HepG2 (cell line): Measurements from ENCODE around the gene DNM1L. TPM values are rescaled to one million over a fixed set of nuclear protein-coding genes. Genes with fewer than 3 reads are reported as not detected.

ENCODE experiments used
- CBX2 ChIP-seq, 2 experiments: fragments of 200-600 bp in 1 of 2; sonication (generic); formaldehyde crosslinking in 1 of 2; IDR thresholded peaks; 2 replicates each; pipeline versions ENCODE4 v1.7.0 to v1.8.1; 2018 to 2022; ENCODE audit warnings: low read depth in 2 of 2, low read length in 1 of 2, mild to moderate bottlenecking in 1 of 2, missing genetic modification reagents in 1 of 2
- CREM ChIP-seq, 2 experiments: sonication (generic) in 1 of 2; formaldehyde crosslinking in 1 of 2; IDR thresholded peaks; 2 replicates each; pipeline versions ENCODE4 v1.4.0 to v1.6.1; 2016 to 2020; ENCODE audit warnings: antibody characterized with exemption in 1 of 2, mild to moderate bottlenecking in 1 of 2, missing genetic modification reagents in 1 of 2
- FOXA1 ChIP-seq, 2 experiments: fragments of 450-650 bp in 1 of 2; sonication (generic) in 1 of 2; formaldehyde crosslinking in 1 of 2; IDR thresholded peaks; 2 replicates each; pipeline versions ENCODE4 v1.4.0 to v1.6.1; 2016 to 2020; ENCODE audit warnings: missing genetic modification reagents in 1 of 2
- FOXA3 ChIP-seq: IDR thresholded peaks from 2 replicates; pipeline ENCODE4 v1.6.1; 2016; ENCODE audit warnings: missing genetic modification reagents, missing compliant biosample characterization
- GABPA ChIP-seq, 2 experiments: IDR thresholded peaks; 2 replicates each; pipeline ENCODE4 v1.6.1; 2011 to 2016; ENCODE audit warnings: low read depth in 2 of 2, low read length in 1 of 2, missing biosample characterization in 1 of 2, missing genetic modification characterization in 1 of 2
- GPN1 ChIP-seq: sonication (generic); formaldehyde crosslinking; IDR thresholded peaks from 2 replicates; pipeline ENCODE4 v1.5.1; 2020; ENCODE audit warnings: missing genetic modification reagents, borderline replicate concordance
- MAFG ChIP-seq: sonication (generic); formaldehyde crosslinking; IDR thresholded peaks from 2 replicates; pipeline ENCODE4 v1.5.1; 2020; ENCODE audit warnings: mild to moderate bottlenecking, missing genetic modification reagents
- MIER2 ChIP-seq: IDR thresholded peaks from 2 replicates; pipeline ENCODE4 v1.6.1; 2016; ENCODE audit warnings: missing biosample characterization, missing genetic modification reagents
- NR2F1 ChIP-seq, 2 experiments: fragments of 450-650 bp in 1 of 2; formaldehyde crosslinking in 1 of 2; IDR thresholded peaks; 2 replicates each; pipeline versions ENCODE4 v1.5.0 to v1.6.1; 2016 to 2020; ENCODE audit warnings: mild to moderate bottlenecking in 1 of 2, missing compliant biosample characterization in 1 of 2, missing genetic modification reagents in 1 of 2, moderate library complexity in 1 of 2
- PHF8 ChIP-seq: sonication (generic); formaldehyde crosslinking; IDR thresholded peaks from 2 replicates; pipeline ENCODE4 v1.5.0; 2020; ENCODE audit warnings: missing genetic modification reagents
- REPIN1 ChIP-seq: sonication (generic); formaldehyde crosslinking; IDR thresholded peaks from 2 replicates; pipeline ENCODE4 v1.8.0; 2022; ENCODE audit warnings: missing genetic modification reagents, low read depth, mild to moderate bottlenecking, borderline replicate concordance
- SNAPC2 ChIP-seq: sonication (generic); formaldehyde crosslinking; IDR thresholded peaks from 2 replicates; pipeline ENCODE4 v1.8.1; 2022; ENCODE audit warnings: mild to moderate bottlenecking, missing genetic modification reagents
- TCF7 ChIP-seq: sonication (generic); IDR thresholded peaks from 2 replicates; pipeline ENCODE4 v1.6.1; 2016; ENCODE audit warnings: antibody characterized with exemption, low read depth
- TOE1 ChIP-seq: sonication (generic); formaldehyde crosslinking; IDR thresholded peaks from 2 replicates; pipeline ENCODE4 v1.4.0; 2020; ENCODE audit warnings: mild to moderate bottlenecking, missing genetic modification reagents
- ZFP90 ChIP-seq: sonication (generic); formaldehyde crosslinking; IDR thresholded peaks from 2 replicates; pipeline ENCODE4 v1.8.0; 2022; ENCODE audit warnings: missing genetic modification reagents, mild to moderate bottlenecking, inconsistent platforms, borderline replicate concordance
- ZNF234 ChIP-seq: sonication (generic); formaldehyde crosslinking; conservative IDR thresholded peaks from 2 replicates; pipeline ENCODE4 v1.5.1; 2020; ENCODE audit warnings: mild to moderate bottlenecking, missing genetic modification reagents
- ZNF256 ChIP-seq: sonication (generic); formaldehyde crosslinking; conservative IDR thresholded peaks from 2 replicates; pipeline ENCODE4 v1.4.0; 2020; ENCODE audit warnings: missing genetic modification reagents
- ZNF33B ChIP-seq: sonication (generic); formaldehyde crosslinking; IDR thresholded peaks from 2 replicates; pipeline ENCODE4 v1.5.1; 2020; ENCODE audit warnings: mild to moderate bottlenecking, missing genetic modification reagents
- ZNF446 ChIP-seq: sonication (generic); formaldehyde crosslinking; IDR thresholded peaks from 2 replicates; pipeline ENCODE4 v1.5.0; 2020; ENCODE audit warnings: mild to moderate bottlenecking, missing genetic modification reagents
- ZNF468 ChIP-seq: sonication (generic); formaldehyde crosslinking; IDR thresholded peaks from 2 replicates; pipeline ENCODE4 v1.8.0; 2022; ENCODE audit warnings: mild to moderate bottlenecking, moderate library complexity, missing genetic modification reagents
- ZNF547 ChIP-seq: sonication (generic); formaldehyde crosslinking; IDR thresholded peaks from 2 replicates; pipeline ENCODE4 v1.5.1; 2020; ENCODE audit warnings: mild to moderate bottlenecking, missing genetic modification reagents
- ZNF563 ChIP-seq: sonication (generic); formaldehyde crosslinking; IDR thresholded peaks from 2 replicates; pipeline ENCODE4 v1.8.0; 2022; ENCODE audit warnings: mild to moderate bottlenecking, moderate library complexity, missing genetic modification reagents
- ZNF570 ChIP-seq: sonication (generic); formaldehyde crosslinking; IDR thresholded peaks from 2 replicates; pipeline ENCODE4 v1.4.0; 2020; ENCODE audit warnings: mild to moderate bottlenecking, missing genetic modification reagents, borderline replicate concordance
- ZNF670 ChIP-seq: sonication (generic); formaldehyde crosslinking; IDR thresholded peaks from 2 replicates; pipeline ENCODE4 v1.8.0; 2022; ENCODE audit warnings: mild to moderate bottlenecking, missing genetic modification reagents, borderline replicate concordance
- ZNF766 ChIP-seq: sonication (generic); formaldehyde crosslinking; IDR thresholded peaks from 2 replicates; pipeline ENCODE4 v1.5.0; 2020; ENCODE audit warnings: missing genetic modification reagents, borderline replicate concordance
- ZNF768 ChIP-seq: sonication (generic); formaldehyde crosslinking; IDR thresholded peaks from 2 replicates; pipeline ENCODE4 v1.4.0; 2020; ENCODE audit warnings: missing genetic modification reagents
- ZNF850 ChIP-seq: sonication (generic); formaldehyde crosslinking; conservative IDR thresholded peaks from 2 replicates; pipeline ENCODE4 v1.9.0; 2021; ENCODE audit warnings: mild to moderate bottlenecking, missing genetic modification reagents
- ZSCAN20 ChIP-seq: sonication (generic); formaldehyde crosslinking; IDR thresholded peaks from 2 replicates; pipeline ENCODE4 v1.4.0; 2020; ENCODE audit warnings: missing genetic modification reagents, mild to moderate bottlenecking, borderline replicate concordance
- ZZZ3 ChIP-seq: sonication (generic); formaldehyde crosslinking; IDR thresholded peaks from 2 replicates; pipeline ENCODE4 v1.4.0; 2020; ENCODE audit warnings: missing genetic modification reagents, mild to moderate bottlenecking, borderline replicate concordance
- polyA plus RNA-seq, 8 experiments: library from polyadenylated mRNA; depleted of rRNA in 3 of 8; stranded (reverse) in 7 of 8; unstranded in 1 of 8; fragments of >200 nt; fragmentation: Illumina TruSeq in 4 of 8; extraction: Trizol in 4 of 8; gene quantifications; 2 replicates each; pipeline versions ENCODE4 v1.2.1 to v1.2.3, GENCODE V29; 2011 to 2016; ENCODE audit warnings: low read depth in 4 of 8, missing spikeins in 1 of 8, mixed read lengths in 1 of 8; ENCODE audit not compliant: insufficient read depth in 1 of 8
- total RNA-seq, 5 experiments: library from RNA; depleted of rRNA; stranded (reverse); fragments of >200 nt; fragmentation: Illumina TruSeq; extraction: Trizol; gene quantifications; 2 replicates each; pipeline ENCODE4 v1.2.3, GENCODE V29; 2016; ENCODE audit warnings: low read depth in 1 of 5
- TF ChIP-seq, protein P1 (sequence below): sonication (generic); formaldehyde crosslinking; IDR thresholded peaks from 2 replicates; pipeline ENCODE4 v1.8.0; 2023; ENCODE audit warnings: mild to moderate bottlenecking, missing genetic modification reagents

Gene DNM1L
- total and polyA plus RNA-seq, 2 of the 13 experiments (the other 11 are each of a cell fraction or from before 2014, with no cell fraction given): 35.9 to 65.8 TPM

DNA sequence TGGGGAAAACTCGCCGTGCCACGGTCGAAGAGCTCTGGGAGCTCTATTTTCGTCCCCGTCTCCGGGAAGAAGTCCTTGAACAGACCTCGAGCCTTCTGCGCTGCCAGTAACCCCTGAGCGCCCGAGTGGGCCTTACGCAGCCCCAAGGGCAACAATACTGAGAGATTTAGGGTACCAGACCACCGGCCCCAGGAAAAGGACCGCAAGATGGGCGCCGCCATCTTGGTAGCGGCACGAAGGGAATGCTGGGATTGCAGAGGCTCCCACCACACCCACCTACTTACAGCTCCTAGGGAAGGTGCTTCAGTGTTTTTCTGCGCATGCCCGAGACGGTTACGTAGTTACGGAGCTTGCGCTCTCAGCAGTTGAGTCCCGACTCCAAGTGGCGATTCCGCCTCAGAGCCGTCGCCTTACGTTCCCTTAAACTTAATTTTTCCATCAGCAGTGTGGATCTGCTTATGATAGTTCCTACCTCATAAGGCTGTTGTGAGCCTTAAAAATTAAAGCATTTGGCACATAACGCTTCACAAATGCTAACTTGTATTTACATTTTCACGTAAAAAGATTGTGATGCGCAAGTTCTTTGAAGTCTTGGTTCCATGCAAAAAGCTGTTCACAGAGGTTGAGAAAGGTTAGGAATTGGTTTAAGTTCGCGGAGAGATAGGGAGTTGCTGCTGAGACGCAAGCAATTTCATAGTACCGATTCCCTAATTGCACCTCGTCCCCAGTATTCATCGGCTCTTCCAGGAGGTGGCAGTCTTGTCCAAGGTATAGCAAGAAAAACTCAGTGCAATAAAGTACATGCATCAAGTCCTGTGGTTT is 76.8 kb downstream of the DNM1L start, which contains the start of gene YARS2 (continued):
- TF ChIP-seq ZSCAN20 (CRISPR knock-in tag) (0 out of 2 replicates have a peak, but pooled peaks have one; percentile 39), ZNF768 (0 out of 2 replicates have a peak, but pooled peaks have one; percentile 7), ZNF570 (CRISPR knock-in tag) (no peak), ZNF547 (CRISPR knock-in tag) (no peak; the same call in 1 of the 2 replicates), GABPA (IDR thresholded peaks at IDR 0.05; ENCODE audit: low read depth, low read length) (no peak), GABPA (CRISPR knock-in tag; IDR thresholded peaks at IDR 0.05; ENCODE audit: low read depth) (peak; percentile 58), ZNF446 (no peak), ZZZ3 (CRISPR knock-in tag) (no peak), ZNF850 (CRISPR knock-in tag) (no peak), ZNF256 (no peak), SNAPC2 (0 out of 2 replicates have a peak, but pooled peaks have one; percentile 56), REPIN1 (CRISPR knock-in tag) (no peak; the same call in 1 of the 2 replicates), ZNF766 (CRISPR knock-in tag) (no peak), FOXA3 (0 out of 2 replicates have a peak, but pooled peaks have one; percentile 23), ZNF33B (CRISPR knock-in tag) (0 out of 2 replicates have a peak, but pooled peaks have one; percentile 11), MIER2 (peak; percentile 16; the same call in 1 of the 2 replicates), CREM (IDR thresholded peaks at IDR 0.05) (peak; percentile 63), CREM (CRISPR knock-in tag; IDR thresholded peaks at IDR 0.05) (no peak), MAFG (no peak), FOXA1 (IDR thresholded peaks at IDR 0.05) (no peak), FOXA1 (CRISPR knock-in tag; IDR thresholded peaks at IDR 0.05) (no peak), ZNF468 (CRISPR knock-in tag) (no peak), TOE1 (CRISPR knock-in tag) (no peak; the same call in 1 of the 2 replicates), ZNF670 (CRISPR knock-in tag) (no peak), NR2F1 (CRISPR knock-in tag; IDR thresholded peaks at IDR 0.05) (peak in 1 of 2 experiments; percentile 25; a peak in 1 of 4 replicates), PHF8 (peak; percentile 99), TCF7 (no peak), ZFP90 (CRISPR knock-in tag) (no peak; the same call in 1 of the 2 replicates), GPN1 (CRISPR knock-in tag) (no peak), ZNF563 (CRISPR knock-in tag) (no peak; the same call in 1 of the 2 replicates), ZNF234 (CRISPR knock-in tag) (0 out of 2 replicates have a peak, but pooled peaks have one; percentile 11), CBX2 (IDR thresholded peaks at IDR 0.05; ENCODE audit: low read depth, low read length) (no peak), CBX2 (CRISPR knock-in tag; IDR thresholded peaks at IDR 0.05; ENCODE audit: low read depth) (no peak)
- TF ChIP-seq, protein P1, sequence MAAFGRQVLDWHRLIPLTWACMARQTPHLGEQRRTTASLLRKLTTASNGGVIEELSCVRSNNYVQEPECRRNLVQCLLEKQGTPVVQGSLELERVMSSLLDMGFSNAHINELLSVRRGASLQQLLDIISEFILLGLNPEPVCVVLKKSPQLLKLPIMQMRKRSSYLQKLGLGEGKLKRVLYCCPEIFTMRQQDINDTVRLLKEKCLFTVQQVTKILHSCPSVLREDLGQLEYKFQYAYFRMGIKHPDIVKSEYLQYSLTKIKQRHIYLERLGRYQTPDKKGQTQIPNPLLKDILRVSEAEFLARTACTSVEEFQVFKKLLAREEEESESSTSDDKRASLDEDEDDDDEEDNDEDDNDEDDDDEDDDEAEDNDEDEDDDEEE (CRISPR knock-in tag): no peak
